GM18907 (cell line): Measurements from ENCODE around the gene ATP10A.
"Not testable (repeated sequence)": the region's sequence is repeated elsewhere in the genome, so short reads cannot be mapped to it uniquely, and the experiment has no call there.

Experiments used
- ATAC-seq: cut with Tn5 transposase; IDR thresholded peaks from one replicate; pipeline ENCODE4 v1.9.1; 2021; ENCODE audit warnings: mild to moderate bottlenecking, moderate library complexity; ENCODE audit not compliant: unreplicated experiment

The ATP10A gene

GRCh38 chr15:25667829-25668228 lies 195.3 kb downstream of the ATP10A start:
- no peak for ATAC-seq

GRCh38 chr15:25665913-25666312 lies 197.2 kb downstream of the ATP10A start:
- ATAC-seq = no peak

DNA sequence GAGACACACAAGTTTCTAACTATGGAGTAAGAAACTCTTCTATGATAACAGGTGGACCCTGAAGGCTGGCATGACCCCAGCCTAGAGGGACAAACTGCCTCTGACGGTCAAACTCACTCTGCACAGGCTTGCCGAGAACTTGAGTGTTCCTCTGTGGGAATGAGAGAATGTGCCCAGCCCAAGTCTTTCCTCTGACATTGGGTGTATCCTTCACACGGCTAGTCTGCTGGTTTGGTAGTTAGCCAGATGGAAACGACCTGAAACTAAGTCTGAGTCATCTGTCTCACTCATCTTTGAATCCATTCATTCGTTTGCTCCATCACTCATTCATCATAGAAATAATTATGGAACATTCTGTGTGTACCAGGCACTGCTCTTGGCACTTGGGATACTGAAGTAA lies 198.4 kb downstream of the ATP10A start:
- ATAC-seq = no peak

- ATAC-seq = no peak
Measured at GRCh38 chr15:25663515-25663914, 199.6 kb downstream of the ATP10A start.

- no peak for ATAC-seq
Measured at GRCh38 chr15:25661898-25662297, 201.2 kb downstream of the ATP10A start.

GRCh38 chr15:25659251-25659650 lies 203.9 kb downstream of the ATP10A start:
- ATAC-seq = no peak

DNA sequence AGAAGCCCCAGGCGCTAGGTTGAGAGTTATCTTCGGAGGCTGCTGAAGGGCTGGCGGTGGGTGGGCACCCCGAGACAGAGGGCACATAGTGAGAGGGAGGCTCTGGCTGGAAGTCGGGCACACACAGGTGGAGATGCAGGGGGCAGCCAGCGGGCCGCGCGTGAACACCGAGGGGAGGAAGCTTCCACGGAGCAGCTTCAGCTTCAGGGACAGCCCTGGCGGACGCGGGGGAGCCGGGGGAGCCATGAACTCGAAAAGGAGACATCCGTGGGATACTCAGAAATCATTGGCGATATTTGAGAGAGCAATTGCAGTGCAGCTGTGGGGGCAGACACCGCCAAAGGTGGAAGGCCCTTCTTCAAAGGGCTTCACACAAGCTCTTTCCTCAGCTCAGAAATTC lies 204.6 kb downstream of the ATP10A start:
- ATAC-seq = no peak

DNA sequence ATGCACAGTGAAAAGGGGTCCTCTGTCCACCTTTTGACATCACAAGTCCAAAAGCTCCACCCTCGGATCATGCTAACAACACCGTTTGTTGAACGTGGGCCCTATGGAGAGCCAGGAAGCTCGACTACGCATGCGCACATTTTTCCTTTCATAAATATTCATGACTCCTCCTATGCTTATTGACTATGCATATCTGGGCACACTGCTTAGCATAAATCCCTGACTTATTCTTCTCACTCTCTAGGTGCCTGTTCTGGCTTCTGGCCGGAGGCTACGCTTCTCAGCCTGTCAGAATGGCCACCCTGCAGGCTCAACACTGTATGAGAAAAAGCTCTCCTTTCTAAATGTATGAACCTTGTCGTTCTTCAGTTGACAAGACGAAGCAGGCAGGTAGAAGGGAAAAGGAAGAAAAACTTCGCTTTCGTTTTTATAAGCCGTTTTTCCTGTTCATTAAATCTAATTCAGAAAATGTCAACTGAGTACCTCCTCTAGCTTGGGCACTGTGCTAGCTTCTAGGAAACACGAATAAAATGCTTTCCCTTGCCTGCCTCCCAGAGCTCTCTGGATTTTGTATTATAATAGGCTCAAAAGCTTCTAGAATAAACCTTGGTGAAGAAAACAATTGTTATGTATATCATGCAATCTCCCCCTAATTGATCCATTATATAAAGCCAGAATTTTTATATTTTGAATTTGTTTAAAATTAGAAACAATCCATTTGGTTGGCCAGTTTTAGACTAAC lies 207.7 kb downstream of the ATP10A start:
- ATAC-seq = no peak

DNA sequence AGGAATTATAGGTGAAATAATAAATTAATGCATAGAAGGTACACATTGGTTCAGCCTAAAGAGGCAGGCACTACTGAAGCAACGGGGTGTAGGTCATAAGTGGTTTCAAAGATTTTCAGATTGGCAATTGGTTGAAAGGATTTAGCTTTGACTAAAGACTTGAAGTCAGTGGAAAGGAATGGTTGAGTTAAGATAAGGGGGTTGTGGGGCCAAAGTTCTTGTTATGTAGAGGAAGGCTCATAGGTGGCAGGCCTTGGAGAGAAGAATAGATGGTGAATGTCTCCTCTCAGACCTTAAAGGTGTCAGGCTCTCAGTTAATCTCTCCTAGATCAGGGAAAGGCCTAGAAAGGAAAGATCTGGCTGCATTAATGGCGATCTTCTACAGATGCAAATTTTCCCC lies 209.8 kb downstream of the ATP10A start:
- ATAC-seq = no peak

DNA sequence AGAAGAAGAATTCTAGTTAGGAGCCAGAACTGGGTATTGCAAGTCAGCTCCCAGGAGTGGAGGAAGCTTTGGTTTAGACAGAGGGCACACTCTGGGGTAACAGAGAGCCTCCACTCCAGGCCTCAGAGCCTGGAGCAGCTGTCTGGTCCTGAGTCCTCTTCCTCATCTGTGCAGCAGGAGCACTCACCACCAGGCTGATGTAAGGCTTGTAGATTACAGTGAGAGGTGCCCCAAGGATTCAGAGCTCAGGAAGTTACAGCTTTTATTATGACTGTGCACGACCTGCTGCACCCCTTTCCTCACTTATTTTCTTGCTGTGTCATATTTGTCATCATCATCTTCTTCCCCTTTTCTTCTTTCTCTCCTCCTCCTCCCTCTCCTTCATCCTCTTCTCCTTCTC lies 210.4 kb downstream of the ATP10A start:
- ATAC-seq = no peak

- ATAC-seq = no peak
Measured at GRCh38 chr15:25649390-25649789, 213.7 kb downstream of the ATP10A start.

- no peak for ATAC-seq
Measured at GRCh38 chr15:25643120-25643519, 220.0 kb downstream of the ATP10A start.

DNA sequence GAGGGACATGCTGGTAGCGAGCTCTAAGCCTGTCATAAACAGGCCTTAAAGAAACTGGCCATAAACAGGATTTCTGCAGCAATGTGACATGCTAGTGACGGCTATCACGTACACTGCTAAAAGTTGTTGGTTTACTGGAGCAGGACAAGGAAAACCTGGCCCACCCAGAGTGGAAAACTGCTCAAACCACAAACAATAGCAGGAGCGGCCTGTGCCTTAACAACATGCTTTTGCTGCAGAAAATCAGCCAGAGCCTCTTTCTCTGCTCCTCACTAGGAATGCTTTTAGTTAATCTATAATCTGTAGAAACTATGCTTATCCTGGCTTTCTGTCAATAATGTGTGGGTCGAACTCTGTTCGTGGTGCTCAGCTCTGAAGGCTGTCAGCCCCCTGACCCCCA lies 221.4 kb downstream of the ATP10A start:
- ATAC-seq = no peak

DNA sequence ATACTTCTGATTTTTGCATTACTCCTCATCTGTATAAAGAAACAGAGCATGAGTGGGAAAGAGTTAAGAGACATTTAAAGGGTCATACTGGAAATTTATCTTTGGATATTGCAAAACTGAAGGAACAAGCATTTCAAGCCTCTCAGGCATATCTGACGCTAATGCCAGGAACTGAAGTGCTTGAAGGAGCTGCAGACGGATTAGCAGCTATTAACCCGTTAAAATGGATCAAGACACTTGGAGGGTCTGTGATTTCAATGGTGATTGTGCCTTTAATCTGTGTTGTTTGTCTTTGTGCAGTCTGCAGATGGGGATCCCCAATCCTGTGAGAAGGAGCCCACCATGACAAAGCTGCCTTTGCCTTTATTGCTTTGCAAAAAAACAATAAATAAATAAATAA lies 221.8 kb downstream of the ATP10A start:
- ATAC-seq = no peak

GRCh38 chr15:25640959-25641358 lies 222.2 kb downstream of the ATP10A start:
- ATAC-seq = not testable (repeated sequence)

GRCh38 chr15:25640381-25640780 lies 222.7 kb downstream of the ATP10A start:
- ATAC-seq = no peak

- not testable (repeated sequence) for ATAC-seq
Measured at GRCh38 chr15:25636486-25636885, 226.6 kb downstream of the ATP10A start.

- ATAC-seq = no peak
Measured at GRCh38 chr15:25635191-25635590, 227.9 kb downstream of the ATP10A start.

DNA sequence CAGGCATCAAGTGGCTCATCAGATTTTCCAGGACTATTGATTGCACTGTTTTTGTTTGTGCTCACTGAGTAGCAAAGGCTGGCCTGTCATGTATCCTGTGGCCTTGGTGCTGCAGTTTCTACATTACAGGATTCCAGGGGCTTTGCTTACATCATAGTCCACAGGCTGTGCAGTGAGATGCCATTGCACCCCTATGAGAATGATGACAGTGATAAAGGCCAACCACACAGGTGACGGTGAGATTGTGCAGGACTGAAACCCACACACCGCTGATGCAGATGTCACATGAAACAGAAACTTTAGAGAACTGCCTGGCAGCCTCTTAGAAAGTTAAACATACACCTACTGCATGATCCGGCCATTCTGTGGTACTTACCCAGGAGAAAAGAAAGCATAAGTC lies 229.3 kb downstream of the ATP10A start:
- ATAC-seq = no peak

GRCh38 chr15:25631971-25632370 lies 231.2 kb downstream of the ATP10A start:
- ATAC-seq = no peak
